CD4-positive, CD25-positive, alpha-beta regulatory T cell (primary cell): ENCODE measurements around the gene PPP1R12C. TPM values are rescaled to one million over a fixed set of nuclear protein-coding genes. Genes with fewer than 3 reads are reported as not detected.
"Not testable (repeated sequence)": the region's sequence is repeated elsewhere in the genome, so short reads cannot be mapped to it uniquely, and the experiment has no call there.

Experiments used
- ATAC-seq, 2 donors: fragments of 150-1000 bp; cut with Tn5 transposase; one replicate each; pipeline ENCODE4 v1.10.0; 2021; ENCODE audit warnings: low read depth in 2 of 2, moderate number of reproducible peaks in 2 of 2, moderate library complexity in 1 of 2
- DNase-seq, 3 donors: peaks; one replicate each; pipeline versions ENCODE4 v3.0.0 to v3.0.0-alpha.2; 2012 to 2022; ENCODE audit warnings: mixed read lengths in 1 of 3
- H3K27ac ChIP-seq: one replicate; pipeline ENCODE4 v1.7.0; 2013; ENCODE audit warnings: mild to moderate bottlenecking, low read length; ENCODE audit not compliant: insufficient read depth, poor library complexity, severe bottlenecking
- H3K27me3 ChIP-seq: one replicate; pipeline ENCODE4 v1.7.0; 2013; ENCODE audit warnings: low read length; ENCODE audit not compliant: control insufficient read depth, insufficient read depth
- H3K36me3 ChIP-seq: one replicate; pipeline ENCODE4 v1.7.0; 2013; ENCODE audit warnings: mild to moderate bottlenecking, low read length, moderate library complexity; ENCODE audit not compliant: control insufficient read depth, insufficient read depth
- H3K4me1 ChIP-seq: 2 replicates; pipeline ENCODE4 v1.7.0; 2013; ENCODE audit warnings: mild to moderate bottlenecking, low read length; ENCODE audit not compliant: insufficient read depth, control insufficient read depth, poor library complexity, severe bottlenecking
- H3K4me3 ChIP-seq: one replicate; pipeline ENCODE4 v1.7.0; 2013; ENCODE audit warnings: low read depth, mild to moderate bottlenecking, low read length, moderate library complexity
- H3K9me3 ChIP-seq, 2 experiments: 1 replicate in 1 of 2; 2 replicates in 1 of 2; pipeline ENCODE4 v1.7.0; 2013; ENCODE audit warnings: low read length in 2 of 2, mild to moderate bottlenecking in 1 of 2, moderate library complexity in 1 of 2; ENCODE audit not compliant: control insufficient read depth in 2 of 2
- H3K27ac Mint-ChIP-seq, 3 donors: one replicate each; pipeline ENCODE4 v1.8.0; 2020 to 2022; ENCODE audit warnings: mild to moderate bottlenecking in 3 of 3, mixed read lengths in 3 of 3, moderate library complexity in 2 of 3
- H3K27me3 Mint-ChIP-seq: one replicate; pipeline ENCODE4 v1.8.0; 2022; ENCODE audit warnings: mild to moderate bottlenecking, mixed read lengths
- H3K36me3 Mint-ChIP-seq: one replicate; pipeline ENCODE4 v1.8.0; 2020; ENCODE audit warnings: mixed read lengths
- H3K4me1 Mint-ChIP-seq, 4 donors: one replicate each; pipeline ENCODE4 v1.8.0; 2020 to 2022; ENCODE audit warnings: mixed read lengths in 4 of 4, mild to moderate bottlenecking in 1 of 4
- H3K4me3 Mint-ChIP-seq, 4 donors: one replicate each; pipeline ENCODE4 v1.8.0; 2020 to 2022; ENCODE audit warnings: mild to moderate bottlenecking in 4 of 4, mixed read lengths in 4 of 4, moderate library complexity in 3 of 4
- H3K9me3 Mint-ChIP-seq, 7 donors: one replicate each; pipeline ENCODE4 v1.8.0; 2020 to 2022; ENCODE audit warnings: mixed read lengths in 7 of 7, mild to moderate bottlenecking in 3 of 7, moderate library complexity in 2 of 7
- polyA plus RNA-seq, 4 donors: library from polyadenylated mRNA; unstranded; fragments of 300-500 nt; fragmentation: Illumina TruSeq; gene quantifications; one replicate each; pipeline ENCODE4 v1.2.3, GENCODE V29; 2021
- total RNA-seq: library from RNA; stranded (reverse); gene quantifications from one replicate; pipeline ENCODE4 v1.2.3, GENCODE V29; 2022

PPP1R12C gene
- total and polyA plus RNA-seq, 5 donors from 2014 or later, result 2.2 to 191 (median 3.8) TPM

- H3K9me3 Mint-ChIP-seq, result peaks cover 0 to 2% (median 0%) of the 10 kb centered on the region in 7 donors
- peaks cover 10% of the 10 kb centered on the region for H3K27me3 Mint-ChIP-seq
- H3K4me3 ChIP-seq, result no peak overlapping the region
- peaks cover 20% of the 10 kb centered on the region for H3K36me3 Mint-ChIP-seq
- no peak overlapping the region for H3K27ac ChIP-seq
- no peaks in the 10 kb centered on the region for H3K27me3 ChIP-seq
- DNase-seq, result no peak
- peaks cover 30% of the 10 kb centered on the region for H3K4me1 ChIP-seq
- peak overlapping the region in 2 of 4 donors; percentile 19 to 27 for H3K4me3 Mint-ChIP-seq
- ATAC-seq, result no peak
- peaks cover 0 to 39% (median 22%) of the 10 kb centered on the region in 4 donors for H3K4me1 Mint-ChIP-seq
- peaks cover 26% of the 10 kb centered on the region for H3K36me3 ChIP-seq
- H3K27ac Mint-ChIP-seq, result no peak overlapping the region
- no peaks in the 10 kb centered on the region for H3K9me3 ChIP-seq
Observed at GRCh38 chr19:55112777-55113569, 4.5 kb downstream of the PPP1R12C start.

- ATAC-seq (no peak), DNase-seq (no peak)
- Mint-ChIP-seq H3K4me1 (peaks cover 0 to 35% (median 17%) of the 10 kb centered on the region in 4 donors), H3K27me3 (peaks cover 6% of the 10 kb centered on the region), H3K9me3 (peaks cover 0 to 2% (median 0%) of the 10 kb centered on the region in 7 donors), H3K36me3 (peaks cover 20% of the 10 kb centered on the region), H3K27ac (no peak overlapping the region), H3K4me3 (no peak overlapping the region)
- Histone ChIP-seq H3K27ac (no peak overlapping the region), H3K36me3 (peaks cover 26% of the 10 kb centered on the region), H3K4me1 (peaks cover 27% of the 10 kb centered on the region), H3K4me3 (no peak overlapping the region), H3K9me3 (no peaks in the 10 kb centered on the region), H3K27me3 (no peaks in the 10 kb centered on the region)
Observed at GRCh38 chr19:55112246-55112776, 5.1 kb downstream of the PPP1R12C start.

DNA sequence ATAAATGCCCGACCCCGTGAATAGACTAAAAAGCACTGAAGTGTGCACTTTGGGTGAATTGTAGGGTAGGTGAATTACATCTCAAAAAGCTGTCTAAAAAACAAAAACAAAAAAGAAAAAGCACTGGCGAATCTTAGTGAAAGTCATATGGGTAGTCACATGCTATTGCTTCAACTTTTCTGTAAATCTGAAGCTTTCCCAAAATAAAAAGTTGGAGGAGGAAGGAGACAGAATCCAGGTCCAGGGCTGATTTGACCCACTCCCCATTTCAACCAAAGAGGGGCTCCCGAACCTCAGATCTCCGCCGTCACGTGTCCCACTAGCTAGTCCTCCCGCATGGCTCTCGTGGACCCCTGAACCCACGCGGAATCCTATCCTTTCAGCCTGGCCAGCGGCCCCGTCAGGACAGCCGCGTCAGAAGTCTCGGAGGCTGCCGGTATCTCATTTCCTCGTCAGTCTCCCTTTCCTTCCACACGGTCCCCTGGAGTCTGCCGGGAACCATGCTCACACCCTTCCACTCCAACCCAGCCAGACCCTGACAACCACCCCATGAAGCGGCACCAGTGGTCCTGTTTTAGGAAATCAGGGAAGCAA is 6.1 kb downstream of the PPP1R12C start:
- H3K9me3 Mint-ChIP-seq, result peaks cover 0 to 2% (median 0%) of the 10 kb centered on the region in 7 donors
- H3K9me3 ChIP-seq, result no peaks in the 10 kb centered on the region
- peaks cover 29% of the 10 kb centered on the region for H3K36me3 ChIP-seq
- H3K27ac ChIP-seq, result no peak overlapping the region
- peaks cover 24% of the 10 kb centered on the region for H3K36me3 Mint-ChIP-seq
- H3K4me3 ChIP-seq, result no peak overlapping the region
- DNase-seq, result no peak
- H3K27me3 Mint-ChIP-seq, result peaks cover 4% of the 10 kb centered on the region
- peak overlapping the region in 1 of 4 donors; percentile 74 for H3K4me3 Mint-ChIP-seq
- H3K27me3 ChIP-seq, result no peaks in the 10 kb centered on the region
- H3K27ac Mint-ChIP-seq, result peak overlapping the region in 1 of 3 donors; percentile 47
- peaks cover 0 to 33% (median 14%) of the 10 kb centered on the region in 4 donors for H3K4me1 Mint-ChIP-seq
- peaks cover 22% of the 10 kb centered on the region for H3K4me1 ChIP-seq
- no peak for ATAC-seq

DNA sequence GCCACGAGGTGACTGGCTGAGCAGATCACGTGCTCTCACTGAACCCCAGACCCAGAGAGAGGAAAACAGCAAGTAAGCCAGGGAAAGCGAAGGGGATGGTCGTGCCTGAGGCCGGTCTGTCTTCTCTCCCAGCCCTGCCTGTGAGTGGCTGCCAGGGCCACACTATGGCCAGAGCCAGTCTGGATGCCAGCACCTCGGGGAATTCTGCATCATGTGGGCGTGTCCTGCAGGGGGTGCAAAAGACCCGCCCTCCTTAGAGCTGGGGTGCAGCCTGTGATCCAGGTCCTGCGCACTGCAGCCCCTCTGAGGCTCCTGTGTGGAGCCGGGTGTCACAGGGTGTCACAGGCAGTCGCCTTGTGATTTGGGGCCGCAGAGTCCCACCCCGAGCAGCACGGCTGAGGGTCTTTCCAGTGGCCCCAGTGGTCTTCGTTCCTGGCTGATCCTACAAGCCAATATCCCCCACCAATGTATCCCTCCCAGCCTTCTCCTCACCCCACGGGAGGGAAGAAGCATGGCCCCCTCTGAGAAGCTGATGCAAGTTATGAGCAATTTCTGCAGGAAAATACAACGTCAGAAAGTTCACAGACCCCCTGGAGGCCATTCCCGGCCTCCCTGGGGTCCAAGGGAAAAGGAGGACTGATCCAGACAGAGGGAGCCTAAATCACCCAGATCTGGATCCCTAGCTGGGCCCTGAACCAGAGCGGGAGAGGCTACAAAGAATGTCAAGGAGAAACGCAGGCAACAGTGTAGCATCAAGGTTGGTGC is 7.7 kb downstream of the PPP1R12C start:
- H3K36me3 ChIP-seq, result peaks cover 29% of the 10 kb centered on the region
- no peaks in the 10 kb centered on the region for H3K27me3 ChIP-seq
- Mint-ChIP-seq H3K9me3 (peaks cover 0 to 2% (median 0%) of the 10 kb centered on the region in 7 donors), H3K27ac (no peak overlapping the region), H3K36me3 (peaks cover 27% of the 10 kb centered on the region), H3K27me3 (no peaks in the 10 kb centered on the region), H3K4me1 (peaks cover 0 to 17% (median 3%) of the 10 kb centered on the region in 4 donors), H3K4me3 (peak overlapping the region in 1 of 4 donors; percentile 47)
- H3K4me3 ChIP-seq, result no peak overlapping the region
- no peak for ATAC-seq
- DNase-seq, result no peak
- H3K9me3 ChIP-seq, result no peaks in the 10 kb centered on the region
- no peak overlapping the region for H3K27ac ChIP-seq
- H3K4me1 ChIP-seq, result peaks cover 6% of the 10 kb centered on the region

- H3K27ac Mint-ChIP-seq, result peak overlapping the region in 1 of 3 donors; percentile 47
- not testable (repeated sequence) for H3K9me3 ChIP-seq, DNase-seq, H3K27me3 ChIP-seq, H3K4me3 ChIP-seq, H3K27ac ChIP-seq, H3K4me3 Mint-ChIP-seq, H3K27me3 Mint-ChIP-seq, ATAC-seq, H3K9me3 Mint-ChIP-seq, H3K4me1 Mint-ChIP-seq, H3K4me1 ChIP-seq
- H3K36me3 Mint-ChIP-seq, result peaks cover 32% of the 10 kb centered on the region
- H3K36me3 ChIP-seq, result peaks cover 37% of the 10 kb centered on the region
Observed at GRCh38 chr19:55107252-55107651, 10.2 kb downstream of the PPP1R12C start.

DNA sequence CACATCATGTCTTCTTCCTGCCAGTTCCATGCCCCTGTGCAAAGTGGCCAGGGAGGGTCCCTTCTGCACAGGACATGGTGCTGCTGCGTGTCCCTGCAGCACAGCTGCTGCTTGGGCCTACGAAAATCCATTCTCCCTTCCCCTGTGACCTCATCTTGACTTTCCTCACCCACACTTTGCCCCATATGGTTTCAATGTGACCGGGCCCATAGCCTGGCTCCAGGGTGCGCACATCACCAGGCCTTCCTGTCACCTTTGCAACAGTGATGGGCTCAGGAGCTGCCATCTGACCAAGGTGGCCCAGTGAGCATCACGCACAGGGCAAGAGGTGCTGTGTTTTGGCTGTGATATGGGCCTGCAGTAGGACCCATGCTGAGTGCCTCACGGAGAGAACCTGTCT is 10.8 kb downstream of the PPP1R12C start:
- Mint-ChIP-seq H3K27me3 (no peaks in the 10 kb centered on the region), H3K36me3 (peaks cover 38% of the 10 kb centered on the region), H3K9me3 (peaks cover 0 to 2% (median 0%) of the 10 kb centered on the region in 7 donors), H3K4me1 (peaks cover 0 to 9% (median 4%) of the 10 kb centered on the region in 4 donors), H3K4me3 (no peak overlapping the region), H3K27ac (peak overlapping the region in 1 of 3 donors; percentile 47)
- ATAC-seq (no peak), DNase-seq (no peak)
- H3K36me3 ChIP-seq, result peaks cover 37% of the 10 kb centered on the region
- H3K27ac ChIP-seq, result no peak overlapping the region
- H3K9me3 ChIP-seq, result peaks cover 2 to 7% of the 10 kb centered on the region in 2 experiments
- H3K4me3 ChIP-seq, result no peak overlapping the region
- H3K27me3 ChIP-seq, result no peaks in the 10 kb centered on the region
- H3K4me1 ChIP-seq, result no peaks in the 10 kb centered on the region

DNA sequence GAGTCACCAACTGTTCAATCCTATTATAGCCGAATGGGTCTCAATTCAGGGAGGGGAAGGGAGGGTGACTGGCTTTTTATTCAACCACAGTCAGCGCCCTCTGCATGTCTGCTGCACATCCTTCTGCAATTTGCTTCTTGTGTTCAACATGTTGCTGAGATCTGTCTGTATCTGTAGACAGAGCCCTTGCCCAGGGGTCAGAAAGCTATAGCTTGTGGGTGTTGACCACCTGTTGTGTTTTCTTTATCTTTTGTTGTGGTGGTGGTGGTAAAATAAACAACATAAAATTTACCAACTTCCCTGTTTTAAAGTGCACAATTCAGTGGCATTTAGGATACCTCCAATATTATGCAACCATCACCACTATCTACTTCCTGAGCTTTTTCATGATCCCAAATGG is 12.2 kb downstream of the PPP1R12C start:
- H3K4me3 Mint-ChIP-seq, result no peak overlapping the region
- peaks cover 0 to 6% (median 2%) of the 10 kb centered on the region in 4 donors for H3K4me1 Mint-ChIP-seq
- no peak for DNase-seq
- ATAC-seq, result no peak
- H3K27me3 Mint-ChIP-seq, result no peaks in the 10 kb centered on the region
- Histone ChIP-seq H3K4me3 (no peak overlapping the region), H3K36me3 (peaks cover 34% of the 10 kb centered on the region), H3K27ac (no peak overlapping the region), H3K27me3 (no peaks in the 10 kb centered on the region), H3K9me3 (peaks cover 2 to 7% of the 10 kb centered on the region in 2 experiments), H3K4me1 (no peaks in the 10 kb centered on the region)
- H3K27ac Mint-ChIP-seq, result no peak overlapping the region
- peaks cover 31% of the 10 kb centered on the region for H3K36me3 Mint-ChIP-seq
- H3K9me3 Mint-ChIP-seq, result peaks cover 0 to 2% (median 0%) of the 10 kb centered on the region in 7 donors
